Mesendoderm (in vitro differentiated cells): ENCODE data around the gene BTN3A1. TPM values are rescaled to one million over a fixed set of nuclear protein-coding genes. Genes with fewer than 3 reads are reported as not detected.
"Not testable (repeated sequence)": the region's sequence is repeated elsewhere in the genome, so short reads cannot be mapped to it uniquely, and the experiment has no call there.

ENCODE experiments used
- DNase-seq: peaks from one replicate; pipeline ENCODE4 v3.0.0; 2013
- H2AK5ac ChIP-seq: 2 replicates; pipeline ENCODE4 v1.6.1; 2013; ENCODE audit warnings: low read length, inconsistent platforms
- H2BK120ac ChIP-seq: 2 replicates; pipeline ENCODE4 v1.6.1; 2013; ENCODE audit warnings: low read depth, mild to moderate bottlenecking, low read length, moderate library complexity, mixed read lengths
- H2BK15ac ChIP-seq: replicated peaks from 2 replicates; pipeline ENCODE4 v1.6.1; 2013; ENCODE audit warnings: low read depth, mild to moderate bottlenecking, moderate library complexity
- H2BK5ac ChIP-seq: 2 replicates; pipeline ENCODE4 v1.6.1; 2013; ENCODE audit warnings: low read length, inconsistent platforms
- H3K18ac ChIP-seq: 2 replicates; pipeline ENCODE4 v1.6.1; 2013; ENCODE audit warnings: mild to moderate bottlenecking, low read length, mixed read lengths
- H3K23ac ChIP-seq: one replicate; pipeline ENCODE4 v1.6.1; 2013; ENCODE audit warnings: low read length
- H3K27ac ChIP-seq: 2 replicates; pipeline ENCODE4 v1.5.1; 2013; ENCODE audit warnings: low read depth, mild to moderate bottlenecking, inconsistent platforms, low read length, moderate library complexity
- H3K27me3 ChIP-seq: 2 replicates; pipeline ENCODE4 v1.6.1; 2013; ENCODE audit warnings: low read length, control low read depth, mild to moderate bottlenecking, inconsistent platforms; ENCODE audit not compliant: insufficient read depth, poor library complexity
- H3K36me3 ChIP-seq: 2 replicates; pipeline ENCODE4 v1.6.1; 2013; ENCODE audit warnings: low read length, inconsistent platforms; ENCODE audit not compliant: control insufficient read depth, insufficient read depth
- H3K4ac ChIP-seq: one replicate; pipeline ENCODE4 v1.6.1; 2013; ENCODE audit warnings: low read depth, mild to moderate bottlenecking, low read length, moderate library complexity
- H3K4me1 ChIP-seq: 2 replicates; pipeline ENCODE4 v1.6.1; 2013; ENCODE audit warnings: low read depth, low read length, inconsistent platforms; ENCODE audit not compliant: control insufficient read depth
- H3K4me2 ChIP-seq: 2 replicates; pipeline ENCODE4 v1.6.1; 2013; ENCODE audit warnings: low read length
- H3K4me3 ChIP-seq: 2 replicates; pipeline ENCODE4 v1.5.1; 2013; ENCODE audit warnings: mild to moderate bottlenecking, low read length
- H3K56ac ChIP-seq: one replicate; pipeline ENCODE4 v1.6.1; 2013; ENCODE audit warnings: low read length
- H3K79me1 ChIP-seq: 2 replicates; pipeline ENCODE4 v1.6.1; 2013; ENCODE audit warnings: low read length, inconsistent platforms
- H3K79me2 ChIP-seq: 2 replicates; pipeline ENCODE4 v1.6.1; 2013; ENCODE audit warnings: mild to moderate bottlenecking, low read length; ENCODE audit not compliant: control insufficient read depth, insufficient read depth
- H3K9ac ChIP-seq: 2 replicates; pipeline ENCODE4 v1.6.1; 2013; ENCODE audit warnings: low read length, inconsistent platforms
- H4K5ac ChIP-seq: one replicate; pipeline ENCODE4 v1.6.1; 2013; ENCODE audit warnings: low read length
- H4K8ac ChIP-seq: one replicate; pipeline ENCODE4 v1.6.1; 2013; ENCODE audit warnings: low read depth, mild to moderate bottlenecking, control low read depth, low read length, moderate library complexity
- WGBS: extraction: QIAGEN DNeasy Blood & Tissue Kit; methylation state at CpG from one replicate; pipeline ENCODE4 v1.1.7; 2013; ENCODE audit warnings: low lambda C conversion rate, missing lambda C conversion rate; ENCODE audit not compliant: insufficient coverage; ENCODE audit errors: extremely low coverage; 5-methylcytosine and 5-hydroxymethylcytosine counted together
- polyA plus RNA-seq, 2 experiments: library from polyadenylated mRNA; stranded (reverse); fragments of 200-250 nt; gene quantifications; one replicate each; pipeline ENCODE4 v1.2.3, GENCODE V29; 2013

BTN3A1 gene
- polyA plus RNA-seq (2013, experiment 1 of 2): 0.66 TPM
- 0.84 TPM for polyA plus RNA-seq (2013, experiment 2 of 2)

DNA sequence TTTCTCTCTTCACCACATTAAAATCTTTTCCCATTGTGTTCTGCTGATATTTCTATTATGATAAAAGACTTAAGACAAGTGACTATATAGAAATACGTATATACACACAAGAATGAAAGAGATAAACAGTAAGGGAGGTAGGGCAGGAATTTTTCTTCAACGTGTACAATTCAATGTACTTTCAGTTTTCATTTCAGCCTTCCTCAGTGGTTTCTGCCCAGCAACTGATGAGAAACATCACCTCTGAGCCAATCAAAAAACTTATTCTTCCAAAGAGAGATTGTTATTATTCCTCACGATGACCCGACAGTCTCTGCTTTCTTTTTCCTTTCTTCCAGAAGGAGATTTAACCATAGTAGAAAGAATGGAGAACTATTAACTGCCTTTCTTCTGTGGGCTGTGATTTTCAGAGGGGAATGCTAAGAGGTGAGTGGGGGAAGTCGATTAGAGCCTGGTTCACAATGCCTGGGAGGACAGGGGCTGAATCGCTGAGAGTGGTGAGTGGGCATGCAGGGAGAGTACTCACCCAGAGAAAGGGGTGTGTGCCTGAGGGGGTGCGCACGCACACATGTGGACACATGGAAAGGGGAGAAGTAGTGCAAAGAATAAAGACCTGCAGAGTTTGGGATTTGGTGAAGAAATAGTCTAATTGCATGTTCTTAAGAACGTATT lies at the start of gene BTN3A1:
TSS of gene BTN3A1 (plus strand) at position 289 of the 672 bp plus-strand sequence. CDS start 3,289 bp downstream, outside the sequence.
- H3K56ac ChIP-seq: peak within 1 kb of the TSS; percentile 8
- no peaks in the 10 kb centered on the region for H3K79me1 ChIP-seq
- H2BK15ac ChIP-seq: no peak within 1 kb of the TSS
- H3K9ac ChIP-seq: peak within 1 kb of the TSS; percentile 9
- no peak within 1 kb of the TSS for H3K4ac ChIP-seq
- H4K5ac ChIP-seq: no peak within 1 kb of the TSS
- H4K8ac ChIP-seq: no peak within 1 kb of the TSS
- WGBS: no CpG with 5 or more reads among the region's 9 CpGs
- H3K79me2 ChIP-seq: no peaks in the 10 kb centered on the region
- no peak within 1 kb of the TSS for H2AK5ac ChIP-seq
- H2BK120ac ChIP-seq: no peak within 1 kb of the TSS
- no peak within 1 kb of the TSS for H3K4me3 ChIP-seq
- H3K27me3 ChIP-seq: no peaks in the 10 kb centered on the region
- no peaks in the 10 kb centered on the region for H3K4me1 ChIP-seq
- no peak within 1 kb of the TSS for H3K18ac ChIP-seq
- peak within 1 kb of the TSS; percentile 7 for H3K4me2 ChIP-seq
- no peak within 1 kb of the TSS for H3K23ac ChIP-seq
- H3K27ac ChIP-seq: no peak within 1 kb of the TSS
- DNase-seq: peak; percentile 42
- no peak within 1 kb of the TSS for H2BK5ac ChIP-seq
- no peaks in the 10 kb centered on the region for H3K36me3 ChIP-seq

DNA sequence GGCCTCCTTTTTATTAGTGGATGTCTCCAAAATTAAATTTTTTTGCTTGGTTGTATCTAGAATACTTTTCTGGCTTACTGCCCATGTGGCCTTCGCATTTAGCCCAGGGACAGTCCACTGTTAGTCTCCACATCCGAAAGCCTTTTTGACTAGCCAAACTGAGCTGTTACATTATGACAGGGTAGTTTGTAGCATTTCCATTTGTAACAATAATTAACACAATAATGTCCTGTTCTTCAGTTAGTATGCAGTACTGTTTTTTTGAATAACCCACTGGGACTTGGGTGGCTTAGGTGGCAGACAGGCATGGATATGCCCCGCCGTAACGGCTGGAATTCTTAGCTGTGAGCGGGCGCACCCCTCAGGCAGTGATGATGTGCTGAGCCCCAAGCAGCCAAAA lies 49.8 kb upstream of the BTN3A1 start:
- no peaks in the 10 kb centered on the region for H3K79me1 ChIP-seq
- H3K9ac ChIP-seq: no peak overlapping the region
- H2BK120ac ChIP-seq: no peak overlapping the region
- no peak overlapping the region for H3K27ac ChIP-seq
- no peak overlapping the region for H2AK5ac ChIP-seq
- no peak overlapping the region for H3K4me2 ChIP-seq
- H3K18ac ChIP-seq: no peak overlapping the region
- H3K27me3 ChIP-seq: no peaks in the 10 kb centered on the region
- no peak overlapping the region for H3K4me3 ChIP-seq
- no peak overlapping the region for H4K8ac ChIP-seq
- H4K5ac ChIP-seq: no peak overlapping the region
- peak overlapping the region; percentile 43 for H3K4ac ChIP-seq
- no peak for DNase-seq
- no peak overlapping the region for H3K23ac ChIP-seq
- H3K36me3 ChIP-seq: no peaks in the 10 kb centered on the region
- no peaks in the 10 kb centered on the region for H3K79me2 ChIP-seq
- no CpG with 5 or more reads among the region's 7 CpGs for WGBS
- H3K56ac ChIP-seq: no peak overlapping the region
- peak overlapping the region; percentile 28 for H2BK15ac ChIP-seq
- peaks cover 8% of the 10 kb centered on the region for H3K4me1 ChIP-seq
- H2BK5ac ChIP-seq: no peak overlapping the region

DNA sequence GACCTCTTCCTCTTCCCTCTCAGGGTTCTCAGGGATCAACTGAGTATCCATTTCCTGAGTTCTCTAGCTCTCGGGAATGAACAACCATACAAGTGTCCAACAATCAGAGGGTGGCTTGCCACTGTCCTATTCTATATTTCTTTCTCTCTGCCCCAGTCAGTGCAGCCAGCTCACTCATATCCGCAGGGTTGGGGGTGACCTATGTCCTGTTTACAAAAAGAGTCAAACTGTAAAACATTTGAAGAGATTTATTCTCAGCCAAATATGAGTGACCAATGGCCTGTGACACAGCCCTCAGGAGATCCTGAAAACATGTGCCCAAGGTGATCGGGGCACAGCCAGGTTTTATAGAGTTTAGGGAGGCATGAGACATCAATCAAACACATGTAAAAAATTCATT lies 47.9 kb upstream of the BTN3A1 start:
- Histone ChIP-seq H3K18ac (peak overlapping the region; percentile 68), H3K4me3 (no peak overlapping the region), H2AK5ac (no peak overlapping the region), H3K27ac (no peak overlapping the region), H3K23ac (no peak overlapping the region), H3K56ac (no peak overlapping the region), H3K4me2 (no peak overlapping the region), H3K79me1 (no peaks in the 10 kb centered on the region), H3K79me2 (no peaks in the 10 kb centered on the region), H4K5ac (no peak overlapping the region), H3K36me3 (no peaks in the 10 kb centered on the region), H2BK5ac (no peak overlapping the region), H3K27me3 (no peaks in the 10 kb centered on the region), H3K4ac (no peak overlapping the region), H3K4me1 (peaks cover 8% of the 10 kb centered on the region), H2BK120ac (no peak overlapping the region), H4K8ac (no peak overlapping the region), H2BK15ac (no peak overlapping the region), H3K9ac (no peak overlapping the region)
- WGBS: no CpG with 5 or more reads among the region's 3 CpGs
- no peak for DNase-seq

DNA sequence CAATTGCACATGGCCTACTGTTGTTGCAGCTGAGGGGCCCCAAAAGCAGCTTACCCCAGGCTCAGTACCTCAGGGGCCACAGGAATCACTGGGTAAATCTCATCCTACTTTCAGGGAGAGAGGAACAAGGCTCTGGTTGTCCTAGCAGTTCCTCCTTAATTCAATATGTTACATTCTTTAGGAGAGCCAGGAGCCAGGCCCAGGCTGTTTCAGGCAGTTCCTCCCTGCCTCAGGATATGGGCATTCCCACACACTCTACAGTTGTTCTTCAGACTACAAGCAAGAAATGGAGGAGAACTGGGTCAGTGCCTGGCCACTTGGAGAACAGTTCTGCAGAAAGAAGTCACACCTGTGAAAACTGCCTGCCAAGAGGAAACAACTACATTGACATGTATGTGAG lies 46.7 kb upstream of the BTN3A1 start:
- H3K9ac ChIP-seq: no peak overlapping the region
- H2BK15ac ChIP-seq: no peak overlapping the region
- DNase-seq: no peak
- no peak overlapping the region for H3K4me3 ChIP-seq
- no peak overlapping the region for H3K23ac ChIP-seq
- H2AK5ac ChIP-seq: peak overlapping the region; percentile 9
- no peak overlapping the region for H2BK120ac ChIP-seq
- peak overlapping the region; percentile 15 for H3K56ac ChIP-seq
- H3K27ac ChIP-seq: no peak overlapping the region
- H3K36me3 ChIP-seq: no peaks in the 10 kb centered on the region
- no peaks in the 10 kb centered on the region for H3K79me1 ChIP-seq
- no peak overlapping the region for H2BK5ac ChIP-seq
- H4K8ac ChIP-seq: no peak overlapping the region
- no peaks in the 10 kb centered on the region for H3K79me2 ChIP-seq
- H3K27me3 ChIP-seq: no peaks in the 10 kb centered on the region
- H3K4me2 ChIP-seq: no peak overlapping the region
- no peak overlapping the region for H3K18ac ChIP-seq
- H4K5ac ChIP-seq: no peak overlapping the region
- H3K4me1 ChIP-seq: peaks cover 8% of the 10 kb centered on the region
- peak overlapping the region; percentile 52 for H3K4ac ChIP-seq

DNA sequence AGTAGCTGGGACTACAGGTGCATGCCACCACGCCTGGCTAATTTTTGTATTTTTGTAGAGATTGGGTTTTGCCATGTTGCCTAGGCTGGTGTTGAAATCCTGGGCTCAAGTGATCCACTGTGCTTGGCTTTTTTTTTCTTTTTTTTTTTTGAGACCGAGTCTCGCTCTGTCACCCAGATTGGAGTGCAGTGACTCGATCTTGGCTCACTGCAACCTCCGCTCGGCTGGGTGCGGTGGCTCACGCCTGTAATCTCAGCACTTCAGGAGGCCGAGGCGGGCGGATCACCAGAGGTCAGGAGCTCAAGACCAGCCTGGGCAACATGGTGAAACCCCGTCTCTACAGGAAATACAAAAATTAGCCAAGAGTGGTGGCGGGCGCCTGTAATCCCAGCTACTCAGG lies 44.5 kb upstream of the BTN3A1 start:
- H3K79me1 ChIP-seq, H3K4me3 ChIP-seq, H3K4me1 ChIP-seq, H3K4me2 ChIP-seq, H3K79me2 ChIP-seq, DNase-seq, H4K8ac ChIP-seq, H3K27me3 ChIP-seq, H3K36me3 ChIP-seq, H3K56ac ChIP-seq, H3K27ac ChIP-seq, H3K9ac ChIP-seq, H3K4ac ChIP-seq, H2BK15ac ChIP-seq, H3K18ac ChIP-seq, H2BK5ac ChIP-seq, H2BK120ac ChIP-seq, H2AK5ac ChIP-seq, H4K5ac ChIP-seq, H3K23ac ChIP-seq: not testable (repeated sequence)
- no CpG with 5 or more reads among the region's 14 CpGs for WGBS

DNA sequence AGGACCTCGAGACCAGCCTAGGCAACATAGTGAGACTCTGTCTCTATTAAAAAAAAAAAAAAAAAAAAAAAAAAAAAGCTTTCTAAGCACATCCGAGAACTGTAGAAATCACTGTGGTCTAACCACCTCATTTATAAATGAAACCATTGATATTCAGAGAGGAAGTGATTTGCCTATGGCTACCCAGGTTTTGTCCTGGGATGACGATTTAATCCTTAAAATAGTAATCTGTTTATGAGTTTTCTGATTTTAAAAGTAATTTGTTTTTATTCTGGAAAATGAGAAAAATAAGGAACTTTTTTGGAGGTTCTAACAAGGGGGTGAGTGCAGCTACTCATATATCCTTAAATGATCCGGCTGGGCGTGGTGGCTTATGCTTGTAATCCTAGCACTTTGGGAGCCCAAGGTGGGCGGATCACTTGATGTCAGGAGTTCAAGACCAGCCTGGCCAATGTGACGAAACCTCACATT lies 43.5 kb upstream of the BTN3A1 start:
- no peak for DNase-seq
- Histone ChIP-seq H3K27ac (no peak overlapping the region), H2BK120ac (no peak overlapping the region), H3K79me1 (no peaks in the 10 kb centered on the region), H3K56ac (no peak overlapping the region), H3K36me3 (no peaks in the 10 kb centered on the region), H3K18ac (no peak overlapping the region), H2BK15ac (no peak overlapping the region), H4K8ac (no peak overlapping the region), H3K9ac (no peak overlapping the region), H4K5ac (no peak overlapping the region), H3K4me2 (no peak overlapping the region), H3K27me3 (no peaks in the 10 kb centered on the region), H3K4me1 (peaks cover 7% of the 10 kb centered on the region), H3K4ac (no peak overlapping the region), H3K4me3 (no peak overlapping the region), H2BK5ac (no peak overlapping the region), H2AK5ac (no peak overlapping the region), H3K79me2 (no peaks in the 10 kb centered on the region), H3K23ac (no peak overlapping the region)
- no CpG with 5 or more reads among the region's 7 CpGs for WGBS
